WTC11 (cell line): ENCODE data around the gene CTTNBP2. TPM values are rescaled to one million over a fixed set of nuclear protein-coding genes. Genes with fewer than 3 reads are reported as not detected.

Experiments used
- ATAC-seq: fragments of 200-7000 bp; cut with Tn5 transposase; 2 replicates; pipeline ENCODE4 v1.10.0; 2021; ENCODE audit warnings: mild to moderate bottlenecking, moderate library complexity
- CTCF ChIA-PET: fragments of 300-600 bp; sonication (Branson Sonifier 250); formaldehyde crosslinking; loops from one replicate; lab custom pipeline; 2021; ENCODE audit warnings: antibody characterized with exemption; lab: Charles Lee
- POLR2A ChIA-PET: fragments of 350-600 bp; sonication (Branson Sonifier 250); formaldehyde crosslinking; loops from one replicate; lab custom pipeline; 2021; ENCODE audit warnings: antibody characterized with exemption; lab: Charles Lee
- DNase-seq: peaks from one replicate; pipeline ENCODE4 v3.0.0; 2021; ENCODE audit warnings: low spot score
- H3K27ac Mint-ChIP-seq: 2 replicates; pipeline ENCODE4 v1.8.0; 2021; ENCODE audit warnings: mixed read lengths
- H3K27me3 Mint-ChIP-seq: 2 replicates; pipeline ENCODE4 v1.8.0; 2021; ENCODE audit warnings: low read depth, mild to moderate bottlenecking, moderate library complexity, mixed read lengths
- H3K36me3 Mint-ChIP-seq: 2 replicates; pipeline ENCODE4 v1.8.0; 2021; ENCODE audit warnings: mixed read lengths
- H3K4me1 Mint-ChIP-seq: 2 replicates; pipeline ENCODE4 v1.8.0; 2022; ENCODE audit warnings: mixed read lengths
- H3K4me3 Mint-ChIP-seq: 2 replicates; pipeline ENCODE4 v1.8.0; 2021; ENCODE audit warnings: mild to moderate bottlenecking, moderate library complexity, mixed read lengths
- H3K9me3 Mint-ChIP-seq: 2 replicates; pipeline ENCODE4 v1.8.0; 2021; ENCODE audit warnings: mixed read lengths
- ELF4 ChIP-seq: sonication (generic); formaldehyde crosslinking; IDR thresholded peaks from 2 replicates; pipeline ENCODE4 v1.8.1; 2022; ENCODE audit warnings: low read depth, mild to moderate bottlenecking, moderate library complexity, missing genetic modification reagents
- ETV6 ChIP-seq: sonication (generic); formaldehyde crosslinking; IDR thresholded peaks from 2 replicates; pipeline ENCODE4 v1.8.1; 2022; ENCODE audit warnings: mild to moderate bottlenecking, missing genetic modification reagents
- FOXK1 ChIP-seq: sonication (generic); formaldehyde crosslinking; IDR thresholded peaks from 2 replicates; pipeline ENCODE4 v1.8.0; 2022; ENCODE audit warnings: mild to moderate bottlenecking, moderate library complexity, missing genetic modification reagents
- FOXP1 ChIP-seq: sonication (generic); formaldehyde crosslinking; IDR thresholded peaks from 2 replicates; pipeline ENCODE4 v1.8.0; 2022; ENCODE audit warnings: missing genetic modification reagents, mild to moderate bottlenecking, moderate library complexity, borderline replicate concordance
- GTF2I ChIP-seq: fragments of 250-450 bp; sonication (Bioruptor Pico); conservative IDR thresholded peaks from 2 replicates; pipeline ENCODE4 v1.4.0; 2021; ENCODE audit warnings: mild to moderate bottlenecking
- KAT7 ChIP-seq: sonication (generic); formaldehyde crosslinking; IDR thresholded peaks from 2 replicates; pipeline ENCODE4 v1.8.1; 2023; ENCODE audit warnings: missing genetic modification reagents, mild to moderate bottlenecking, borderline replicate concordance
- MXD4 ChIP-seq: fragments of 250-450 bp; sonication (Bioruptor Pico); IDR thresholded peaks from 2 replicates; pipeline ENCODE4 v1.8.0; 2021; ENCODE audit warnings: mild to moderate bottlenecking, moderate library complexity, borderline replicate concordance
- NR1H2 ChIP-seq: sonication (generic); formaldehyde crosslinking; IDR thresholded peaks from 2 replicates; pipeline ENCODE4 v1.9.0; 2021; ENCODE audit warnings: mild to moderate bottlenecking, moderate library complexity, missing genetic modification reagents
- TEAD1 ChIP-seq: sonication (generic); formaldehyde crosslinking; IDR thresholded peaks from 2 replicates; pipeline ENCODE4 v1.8.0; 2022; ENCODE audit warnings: mild to moderate bottlenecking, missing genetic modification reagents
- ZNF138 ChIP-seq: sonication (generic); formaldehyde crosslinking; conservative IDR thresholded peaks from 2 replicates; pipeline ENCODE4 v1.8.1; 2022; ENCODE audit warnings: mild to moderate bottlenecking, moderate library complexity, missing genetic modification reagents
- ZNF219 ChIP-seq: sonication (generic); formaldehyde crosslinking; IDR thresholded peaks from 2 replicates; pipeline ENCODE4 v1.8.0; 2023; ENCODE audit warnings: missing genetic modification reagents, mild to moderate bottlenecking, borderline replicate concordance
- ZNF232 ChIP-seq: sonication (generic); formaldehyde crosslinking; IDR thresholded peaks from 2 replicates; pipeline ENCODE4 v1.8.0; 2022; ENCODE audit warnings: mild to moderate bottlenecking, missing genetic modification reagents
- ZNF317 ChIP-seq: sonication (generic); formaldehyde crosslinking; IDR thresholded peaks from 2 replicates; pipeline ENCODE4 v1.8.1; 2023; ENCODE audit warnings: low read depth, mild to moderate bottlenecking, moderate library complexity, missing genetic modification reagents, borderline replicate concordance
- total RNA-seq: library from RNA; stranded (reverse); gene quantifications from 3 replicates; pipeline ENCODE4 v1.2.3, GENCODE V29; 2021
- TF ChIP-seq, protein P1 (sequence below): sonication (generic); formaldehyde crosslinking; IDR thresholded peaks from 2 replicates; pipeline ENCODE4 v1.8.0; 2022; ENCODE audit warnings: mild to moderate bottlenecking, missing genetic modification reagents
- TF ChIP-seq, protein P2 (sequence below): fragments of 250-450 bp; sonication (Bioruptor Pico); IDR thresholded peaks from 2 replicates; pipeline ENCODE4 v1.9.0; 2021; ENCODE audit warnings: mild to moderate bottlenecking, borderline replicate concordance
- TF ChIP-seq, protein P3 (sequence below): sonication (generic); formaldehyde crosslinking; IDR thresholded peaks from 2 replicates; pipeline ENCODE4 v1.8.0; 2023; ENCODE audit warnings: missing genetic modification reagents, mild to moderate bottlenecking, borderline replicate concordance
- TF ChIP-seq, protein P4 (sequence below): sonication (generic); formaldehyde crosslinking; IDR thresholded peaks from 2 replicates; pipeline ENCODE4 v1.8.0; 2022; ENCODE audit warnings: missing genetic modification reagents
- TF ChIP-seq, protein P5 (sequence below): sonication (generic); formaldehyde crosslinking; IDR thresholded peaks from 2 replicates; pipeline ENCODE4 v1.8.1; 2023; ENCODE audit warnings: mild to moderate bottlenecking, moderate library complexity, missing genetic modification reagents
- TF ChIP-seq, protein P6 (sequence below): sonication (generic); formaldehyde crosslinking; IDR thresholded peaks from 2 replicates; pipeline ENCODE4 v1.8.0; 2022; ENCODE audit warnings: mild to moderate bottlenecking, missing genetic modification reagents

The CTTNBP2 gene
- total RNA-seq, 1 experiment from 2014 or later: 22.1 TPM

DNA sequence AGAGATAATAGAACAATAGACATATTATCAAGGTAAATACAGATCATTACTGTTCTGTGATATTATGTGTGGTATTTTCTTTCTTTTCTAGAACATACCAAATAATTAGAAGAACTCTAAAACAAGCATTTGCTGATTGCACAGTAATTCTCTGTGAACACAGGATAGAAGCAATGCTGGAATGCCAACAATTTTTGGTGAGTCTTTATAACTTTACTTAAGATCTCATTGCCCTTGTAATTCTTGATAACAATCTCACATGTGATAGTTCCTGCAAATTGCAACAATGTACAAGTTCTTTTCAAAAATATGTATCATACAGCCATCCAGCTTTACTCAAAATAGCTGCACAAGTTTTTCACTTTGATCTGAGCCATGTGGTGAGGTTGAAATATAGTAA is 207.9 kb downstream of the CTTNBP2 start (continued):
- TF ChIP-seq, protein P1, sequence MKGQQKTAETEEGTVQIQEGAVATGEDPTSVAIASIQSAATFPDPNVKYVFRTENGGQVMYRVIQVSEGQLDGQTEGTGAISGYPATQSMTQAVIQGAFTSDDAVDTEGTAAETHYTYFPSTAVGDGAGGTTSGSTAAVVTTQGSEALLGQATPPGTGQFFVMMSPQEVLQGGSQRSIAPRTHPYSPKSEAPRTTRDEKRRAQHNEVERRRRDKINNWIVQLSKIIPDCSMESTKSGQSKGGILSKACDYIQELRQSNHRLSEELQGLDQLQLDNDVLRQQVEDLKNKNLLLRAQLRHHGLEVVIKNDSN: no peak
- TF ChIP-seq, protein P2, sequence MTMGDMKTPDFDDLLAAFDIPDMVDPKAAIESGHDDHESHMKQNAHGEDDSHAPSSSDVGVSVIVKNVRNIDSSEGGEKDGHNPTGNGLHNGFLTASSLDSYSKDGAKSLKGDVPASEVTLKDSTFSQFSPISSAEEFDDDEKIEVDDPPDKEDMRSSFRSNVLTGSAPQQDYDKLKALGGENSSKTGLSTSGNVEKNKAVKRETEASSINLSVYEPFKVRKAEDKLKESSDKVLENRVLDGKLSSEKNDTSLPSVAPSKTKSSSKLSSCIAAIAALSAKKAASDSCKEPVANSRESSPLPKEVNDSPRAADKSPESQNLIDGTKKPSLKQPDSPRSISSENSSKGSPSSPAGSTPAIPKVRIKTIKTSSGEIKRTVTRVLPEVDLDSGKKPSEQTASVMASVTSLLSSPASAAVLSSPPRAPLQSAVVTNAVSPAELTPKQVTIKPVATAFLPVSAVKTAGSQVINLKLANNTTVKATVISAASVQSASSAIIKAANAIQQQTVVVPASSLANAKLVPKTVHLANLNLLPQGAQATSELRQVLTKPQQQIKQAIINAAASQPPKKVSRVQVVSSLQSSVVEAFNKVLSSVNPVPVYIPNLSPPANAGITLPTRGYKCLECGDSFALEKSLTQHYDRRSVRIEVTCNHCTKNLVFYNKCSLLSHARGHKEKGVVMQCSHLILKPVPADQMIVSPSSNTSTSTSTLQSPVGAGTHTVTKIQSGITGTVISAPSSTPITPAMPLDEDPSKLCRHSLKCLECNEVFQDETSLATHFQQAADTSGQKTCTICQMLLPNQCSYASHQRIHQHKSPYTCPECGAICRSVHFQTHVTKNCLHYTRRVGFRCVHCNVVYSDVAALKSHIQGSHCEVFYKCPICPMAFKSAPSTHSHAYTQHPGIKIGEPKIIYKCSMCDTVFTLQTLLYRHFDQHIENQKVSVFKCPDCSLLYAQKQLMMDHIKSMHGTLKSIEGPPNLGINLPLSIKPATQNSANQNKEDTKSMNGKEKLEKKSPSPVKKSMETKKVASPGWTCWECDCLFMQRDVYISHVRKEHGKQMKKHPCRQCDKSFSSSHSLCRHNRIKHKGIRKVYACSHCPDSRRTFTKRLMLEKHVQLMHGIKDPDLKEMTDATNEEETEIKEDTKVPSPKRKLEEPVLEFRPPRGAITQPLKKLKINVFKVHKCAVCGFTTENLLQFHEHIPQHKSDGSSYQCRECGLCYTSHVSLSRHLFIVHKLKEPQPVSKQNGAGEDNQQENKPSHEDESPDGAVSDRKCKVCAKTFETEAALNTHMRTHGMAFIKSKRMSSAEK (CRISPR knock-in tag): no peak
- TF ChIP-seq, protein P3, sequence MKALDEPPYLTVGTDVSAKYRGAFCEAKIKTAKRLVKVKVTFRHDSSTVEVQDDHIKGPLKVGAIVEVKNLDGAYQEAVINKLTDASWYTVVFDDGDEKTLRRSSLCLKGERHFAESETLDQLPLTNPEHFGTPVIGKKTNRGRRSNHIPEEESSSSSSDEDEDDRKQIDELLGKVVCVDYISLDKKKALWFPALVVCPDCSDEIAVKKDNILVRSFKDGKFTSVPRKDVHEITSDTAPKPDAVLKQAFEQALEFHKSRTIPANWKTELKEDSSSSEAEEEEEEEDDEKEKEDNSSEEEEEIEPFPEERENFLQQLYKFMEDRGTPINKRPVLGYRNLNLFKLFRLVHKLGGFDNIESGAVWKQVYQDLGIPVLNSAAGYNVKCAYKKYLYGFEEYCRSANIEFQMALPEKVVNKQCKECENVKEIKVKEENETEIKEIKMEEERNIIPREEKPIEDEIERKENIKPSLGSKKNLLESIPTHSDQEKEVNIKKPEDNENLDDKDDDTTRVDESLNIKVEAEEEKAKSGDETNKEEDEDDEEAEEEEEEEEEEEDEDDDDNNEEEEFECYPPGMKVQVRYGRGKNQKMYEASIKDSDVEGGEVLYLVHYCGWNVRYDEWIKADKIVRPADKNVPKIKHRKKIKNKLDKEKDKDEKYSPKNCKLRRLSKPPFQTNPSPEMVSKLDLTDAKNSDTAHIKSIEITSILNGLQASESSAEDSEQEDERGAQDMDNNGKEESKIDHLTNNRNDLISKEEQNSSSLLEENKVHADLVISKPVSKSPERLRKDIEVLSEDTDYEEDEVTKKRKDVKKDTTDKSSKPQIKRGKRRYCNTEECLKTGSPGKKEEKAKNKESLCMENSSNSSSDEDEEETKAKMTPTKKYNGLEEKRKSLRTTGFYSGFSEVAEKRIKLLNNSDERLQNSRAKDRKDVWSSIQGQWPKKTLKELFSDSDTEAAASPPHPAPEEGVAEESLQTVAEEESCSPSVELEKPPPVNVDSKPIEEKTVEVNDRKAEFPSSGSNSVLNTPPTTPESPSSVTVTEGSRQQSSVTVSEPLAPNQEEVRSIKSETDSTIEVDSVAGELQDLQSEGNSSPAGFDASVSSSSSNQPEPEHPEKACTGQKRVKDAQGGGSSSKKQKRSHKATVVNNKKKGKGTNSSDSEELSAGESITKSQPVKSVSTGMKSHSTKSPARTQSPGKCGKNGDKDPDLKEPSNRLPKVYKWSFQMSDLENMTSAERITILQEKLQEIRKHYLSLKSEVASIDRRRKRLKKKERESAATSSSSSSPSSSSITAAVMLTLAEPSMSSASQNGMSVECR (CRISPR knock-in tag): no peak
- TF ChIP-seq FOXK1 (CRISPR knock-in tag) (no peak), NR1H2 (CRISPR knock-in tag) (no peak), ZNF138 (CRISPR knock-in tag) (no peak), ETV6 (CRISPR knock-in tag) (no peak), ZNF219 (no peak)
- TF ChIP-seq, protein P4, sequence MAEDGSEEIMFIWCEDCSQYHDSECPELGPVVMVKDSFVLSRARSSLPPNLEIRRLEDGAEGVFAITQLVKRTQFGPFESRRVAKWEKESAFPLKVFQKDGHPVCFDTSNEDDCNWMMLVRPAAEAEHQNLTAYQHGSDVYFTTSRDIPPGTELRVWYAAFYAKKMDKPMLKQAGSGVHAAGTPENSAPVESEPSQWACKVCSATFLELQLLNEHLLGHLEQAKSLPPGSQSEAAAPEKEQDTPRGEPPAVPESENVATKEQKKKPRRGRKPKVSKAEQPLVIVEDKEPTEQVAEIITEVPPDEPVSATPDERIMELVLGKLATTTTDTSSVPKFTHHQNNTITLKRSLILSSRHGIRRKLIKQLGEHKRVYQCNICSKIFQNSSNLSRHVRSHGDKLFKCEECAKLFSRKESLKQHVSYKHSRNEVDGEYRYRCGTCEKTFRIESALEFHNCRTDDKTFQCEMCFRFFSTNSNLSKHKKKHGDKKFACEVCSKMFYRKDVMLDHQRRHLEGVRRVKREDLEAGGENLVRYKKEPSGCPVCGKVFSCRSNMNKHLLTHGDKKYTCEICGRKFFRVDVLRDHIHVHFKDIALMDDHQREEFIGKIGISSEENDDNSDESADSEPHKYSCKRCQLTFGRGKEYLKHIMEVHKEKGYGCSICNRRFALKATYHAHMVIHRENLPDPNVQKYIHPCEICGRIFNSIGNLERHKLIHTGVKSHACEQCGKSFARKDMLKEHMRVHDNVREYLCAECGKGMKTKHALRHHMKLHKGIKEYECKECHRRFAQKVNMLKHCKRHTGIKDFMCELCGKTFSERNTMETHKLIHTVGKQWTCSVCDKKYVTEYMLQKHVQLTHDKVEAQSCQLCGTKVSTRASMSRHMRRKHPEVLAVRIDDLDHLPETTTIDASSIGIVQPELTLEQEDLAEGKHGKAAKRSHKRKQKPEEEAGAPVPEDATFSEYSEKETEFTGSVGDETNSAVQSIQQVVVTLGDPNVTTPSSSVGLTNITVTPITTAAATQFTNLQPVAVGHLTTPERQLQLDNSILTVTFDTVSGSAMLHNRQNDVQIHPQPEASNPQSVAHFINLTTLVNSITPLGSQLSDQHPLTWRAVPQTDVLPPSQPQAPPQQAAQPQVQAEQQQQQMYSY (CRISPR knock-in tag): no peak

DNA sequence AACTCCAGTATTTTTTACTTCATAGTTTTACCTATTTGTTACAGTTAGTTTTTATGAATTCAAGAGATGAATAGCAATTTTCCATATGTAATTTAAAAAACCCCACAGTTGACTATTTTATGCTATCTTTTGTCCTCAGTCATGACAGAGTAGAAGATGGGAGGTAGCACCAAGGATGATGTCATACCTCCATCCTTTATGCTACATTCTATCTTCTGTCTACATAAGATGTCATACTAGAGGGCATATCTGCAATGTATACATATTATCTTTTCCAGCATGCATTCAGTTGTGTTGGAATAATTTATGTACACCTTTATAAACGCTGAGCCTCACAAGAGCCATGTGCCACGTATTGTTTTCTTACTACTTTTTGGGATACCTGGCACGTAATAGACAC is 209.2 kb downstream of the CTTNBP2 start:
- H3K9me3 Mint-ChIP-seq: peaks cover 5% of the 10 kb centered on the region

More for the DNA sequence above, 209.2 kb downstream of the CTTNBP2 start:
- H3K36me3 Mint-ChIP-seq: no peaks in the 10 kb centered on the region
- no peaks in the 10 kb centered on the region for H3K27me3 Mint-ChIP-seq
- DNase-seq: no peak
- ChIA-PET POLR2A (no interaction called here), CTCF (no interaction called here)
- ATAC-seq: no peak
- no peak overlapping the region for H3K27ac Mint-ChIP-seq
- H3K4me3 Mint-ChIP-seq: no peak overlapping the region
- no peak for TF ChIP-seq KAT7 (CRISPR knock-in tag)
- TF ChIP-seq FOXP1 (CRISPR knock-in tag): no peak
- no peak for TF ChIP-seq TEAD1 (CRISPR knock-in tag)
- no peak for TF ChIP-seq ELF4 (CRISPR knock-in tag)
- TF ChIP-seq GTF2I (CRISPR knock-in tag): no peak
- TF ChIP-seq ZNF232: no peak
- no peak for TF ChIP-seq NR1H2 (CRISPR knock-in tag)
- TF ChIP-seq MXD4 (CRISPR knock-in tag): no peak
- TF ChIP-seq, protein P5, sequence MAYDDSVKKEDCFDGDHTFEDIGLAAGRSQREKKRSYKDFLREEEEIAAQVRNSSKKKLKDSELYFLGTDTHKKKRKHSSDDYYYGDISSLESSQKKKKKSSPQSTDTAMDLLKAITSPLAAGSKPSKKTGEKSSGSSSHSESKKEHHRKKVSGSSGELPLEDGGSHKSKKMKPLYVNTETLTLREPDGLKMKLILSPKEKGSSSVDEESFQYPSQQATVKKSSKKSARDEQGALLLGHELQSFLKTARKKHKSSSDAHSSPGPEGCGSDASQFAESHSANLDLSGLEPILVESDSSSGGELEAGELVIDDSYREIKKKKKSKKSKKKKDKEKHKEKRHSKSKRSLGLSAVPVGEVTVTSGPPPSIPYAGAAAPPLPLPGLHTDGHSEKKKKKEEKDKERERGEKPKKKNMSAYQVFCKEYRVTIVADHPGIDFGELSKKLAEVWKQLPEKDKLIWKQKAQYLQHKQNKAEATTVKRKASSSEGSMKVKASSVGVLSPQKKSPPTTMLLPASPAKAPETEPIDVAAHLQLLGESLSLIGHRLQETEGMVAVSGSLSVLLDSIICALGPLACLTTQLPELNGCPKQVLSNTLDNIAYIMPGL (CRISPR knock-in tag): no peak
- TF ChIP-seq, protein P6, sequence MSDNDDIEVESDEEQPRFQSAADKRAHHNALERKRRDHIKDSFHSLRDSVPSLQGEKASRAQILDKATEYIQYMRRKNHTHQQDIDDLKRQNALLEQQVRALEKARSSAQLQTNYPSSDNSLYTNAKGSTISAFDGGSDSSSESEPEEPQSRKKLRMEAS (CRISPR knock-in tag): no peak
- TF ChIP-seq ZNF317 (CRISPR knock-in tag): no peak
- H3K4me1 Mint-ChIP-seq: no peaks in the 10 kb centered on the region
